ENCODE measurements around the gene RECQL5.

RECQL5 gene

GRCh38 chr17:75676461-75676860 lies 9.5 kb upstream of the RECQL5 start:
- no peak overlapping the region for H3K27ac ChIP-seq
- TF ChIP-seq CTCF (conservative IDR thresholded peaks at IDR 0.05) (no peak), ZFX (IDR thresholded peaks at IDR 0.05) (no peak)

DNA sequence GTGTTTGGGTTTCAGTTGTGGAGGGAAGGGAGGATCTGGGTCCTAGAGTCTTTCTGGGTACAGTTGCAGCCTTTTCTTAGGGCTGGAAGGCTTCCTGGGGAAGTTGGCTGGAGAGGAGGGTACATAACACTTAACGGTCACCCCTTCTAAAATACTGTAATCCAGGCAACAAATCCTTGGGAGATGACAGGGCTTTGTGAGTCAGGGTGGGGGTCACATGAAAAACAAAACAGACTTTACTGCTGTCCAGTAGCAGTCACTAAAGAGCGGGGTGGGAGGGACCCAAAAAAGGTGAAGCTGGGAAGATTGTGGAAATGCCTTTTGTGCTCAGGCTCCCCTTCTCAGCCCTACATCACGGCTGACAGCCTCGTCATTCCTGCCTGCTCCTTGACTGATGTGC lies 6.5 kb upstream of the RECQL5 start:
- no peak for TF ChIP-seq CTCF (conservative IDR thresholded peaks at IDR 0.05)
- no peak for TF ChIP-seq ZFX (IDR thresholded peaks at IDR 0.05)
- no peak overlapping the region for H3K27ac ChIP-seq

- TF ChIP-seq ZFX (IDR thresholded peaks at IDR 0.05) (no peak), CTCF (conservative IDR thresholded peaks at IDR 0.05) (no peak)
- H3K27ac ChIP-seq, result no peak overlapping the region
Measured at GRCh38 chr17:75672011-75672410, 5.1 kb upstream of the RECQL5 start.

- H3K27ac ChIP-seq, result no peak overlapping the region
- TF ChIP-seq ZFX (IDR thresholded peaks at IDR 0.05) (no peak), CTCF (conservative IDR thresholded peaks at IDR 0.05) (no peak)
Measured at GRCh38 chr17:75670868-75671267, 3.9 kb upstream of the RECQL5 start.

DNA sequence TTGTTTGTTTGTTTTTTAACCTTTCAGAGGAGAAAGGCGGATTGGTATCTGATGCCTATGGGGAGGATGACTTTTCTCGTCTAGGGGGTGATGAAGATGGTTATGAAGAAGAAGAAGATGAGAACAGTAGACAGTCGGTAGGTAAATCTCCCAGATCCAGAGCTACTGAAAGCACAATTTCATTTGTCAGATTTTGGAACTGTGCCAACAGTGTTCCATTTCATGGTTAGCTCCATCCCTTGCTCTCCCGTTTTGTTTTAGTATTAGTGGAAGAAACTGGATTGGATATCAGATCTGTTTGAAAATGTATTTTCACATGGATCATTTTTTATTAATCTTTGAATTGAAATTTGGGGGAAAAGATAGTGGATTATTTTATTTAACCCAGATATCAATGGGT lies 1.5 kb upstream of the RECQL5 start:
- no peak overlapping the region for H3K27ac ChIP-seq
- TF ChIP-seq ZFX (IDR thresholded peaks at IDR 0.05) (no peak), CTCF (conservative IDR thresholded peaks at IDR 0.05) (no peak)

DNA sequence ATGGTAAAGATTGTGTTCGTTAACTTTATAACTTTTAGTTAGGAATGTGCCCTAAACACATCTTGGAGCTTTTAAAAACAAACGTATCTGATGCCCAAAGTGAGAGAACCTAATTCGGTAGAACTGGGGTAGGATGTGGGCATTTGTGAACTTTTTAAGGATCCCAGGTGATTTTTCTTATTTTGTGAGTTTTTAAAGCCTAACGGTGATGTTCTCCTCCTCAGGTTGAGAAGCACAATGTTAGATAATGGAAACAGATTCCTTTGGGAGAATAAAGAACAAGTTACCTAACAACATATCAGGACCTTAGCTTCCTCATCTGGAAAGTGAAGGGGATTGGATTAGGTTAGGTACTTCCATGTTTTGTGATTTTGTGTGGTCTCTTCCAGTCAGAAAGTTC lies 871 bp upstream of the RECQL5 start:
- no peak for TF ChIP-seq CTCF (conservative IDR thresholded peaks at IDR 0.05)
- no peak for TF ChIP-seq ZFX (IDR thresholded peaks at IDR 0.05)
- H3K27ac ChIP-seq, result peak overlapping the region; percentile 82

- no peak for TF ChIP-seq ZFX (IDR thresholded peaks at IDR 0.05)
- no peak for TF ChIP-seq CTCF (conservative IDR thresholded peaks at IDR 0.05)
- peak overlapping the region; percentile 82; the same call in 1 of the 2 replicates for H3K27ac ChIP-seq
Measured at GRCh38 chr17:75665981-75666380, 973 bp downstream of the RECQL5 start.

Measured in C4-2B (cell line).